Neural progenitor cell (in vitro differentiated cells): ENCODE results near the gene PRRT4. TPM values are rescaled to one million over a fixed set of nuclear protein-coding genes. Genes with fewer than 3 reads are reported as not detected.

ENCODE experiments used
- DNase-seq: peaks from one replicate; pipeline ENCODE4 v3.0.0-alpha.2; 2016; ENCODE audit warnings: low spot score
- H2AFZ ChIP-seq: fragments of 200-600 bp; sonication (generic); replicated peaks from 2 replicates; pipeline ENCODE4 v1.6.1; 2016; ENCODE audit warnings: antibody characterized with exemption
- H3F3A ChIP-seq: fragments of 200-600 bp; sonication (generic); 2 replicates; pipeline ENCODE4 v1.6.1; 2016; ENCODE audit warnings: antibody characterized with exemption, low read depth
- H3K27ac ChIP-seq: fragments of 200-600 bp; sonication (generic); 2 replicates; pipeline ENCODE4 v1.5.1; 2016; ENCODE audit warnings: mild to moderate bottlenecking
- H3K27me3 ChIP-seq: fragments of 200-600 bp; sonication (generic); 2 replicates; pipeline ENCODE4 v1.6.1; 2016; ENCODE audit warnings: mild to moderate bottlenecking, moderate library complexity
- H3K36me3 ChIP-seq: fragments of 200-600 bp; sonication (generic); 2 replicates; pipeline ENCODE4 v1.5.1; 2016
- H3K4me1 ChIP-seq: fragments of 200-600 bp; sonication (generic); 2 replicates; pipeline ENCODE4 v1.6.1; 2016; ENCODE audit warnings: mixed run types
- H3K4me2 ChIP-seq: fragments of 200-600 bp; sonication (generic); 2 replicates; pipeline ENCODE4 v1.6.1; 2016
- H3K4me3 ChIP-seq: fragments of 200-600 bp; sonication (generic); 2 replicates; pipeline ENCODE4 v1.5.1; 2016
- H3K79me2 ChIP-seq: fragments of 200-600 bp; sonication (generic); 2 replicates; pipeline ENCODE4 v1.6.1; 2016; ENCODE audit warnings: low read depth
- H3K9ac ChIP-seq: fragments of 200-600 bp; sonication (generic); 2 replicates; pipeline ENCODE4 v1.6.1; 2016
- H3K9me3 ChIP-seq: fragments of 200-600 bp; sonication (generic); 2 replicates; pipeline ENCODE4 v1.5.1; 2016; ENCODE audit warnings: low read depth
- H4K20me1 ChIP-seq: fragments of 200-600 bp; sonication (generic); 2 replicates; pipeline ENCODE4 v1.6.1; 2016; ENCODE audit warnings: low read depth
- H3K27ac Mint-ChIP-seq: 3 replicates; pipeline ENCODE4 v1.8.0; 2021; ENCODE audit warnings: mixed read lengths
- H3K27me3 Mint-ChIP-seq: 2 replicates; pipeline ENCODE4 v1.8.0; 2022; ENCODE audit warnings: low read depth, mild to moderate bottlenecking, inconsistent platforms, moderate library complexity, mixed read lengths; ENCODE audit not compliant: insufficient read depth
- H3K36me3 Mint-ChIP-seq: 3 replicates; pipeline ENCODE4 v1.8.0; 2021; ENCODE audit warnings: mixed read lengths
- H3K4me1 Mint-ChIP-seq: 3 replicates; pipeline ENCODE4 v1.8.0; 2021; ENCODE audit warnings: mixed read lengths
- H3K4me3 Mint-ChIP-seq: 3 replicates; pipeline ENCODE4 v1.8.0; 2021; ENCODE audit warnings: mild to moderate bottlenecking, moderate library complexity, mixed read lengths
- H3K9me3 Mint-ChIP-seq: 3 replicates; pipeline ENCODE4 v1.8.0; 2020; ENCODE audit warnings: mixed read lengths
- CTCF ChIP-seq: fragments of 200-600 bp; sonication (generic); IDR thresholded peaks from 2 replicates; pipeline ENCODE4 v1.5.1; 2017; ENCODE audit warnings: antibody characterized with exemption, mild to moderate bottlenecking
- EZH2 ChIP-seq: fragments of 200-600 bp; sonication (generic); IDR thresholded peaks from 2 replicates; pipeline ENCODE4 v1.6.1; 2017; ENCODE audit warnings: antibody characterized with exemption, mild to moderate bottlenecking, moderate library complexity
- EZH2phosphoT487 ChIP-seq: fragments of 200-600 bp; sonication (generic); IDR thresholded peaks from 2 replicates; pipeline ENCODE4 v1.6.1; 2017; ENCODE audit warnings: antibody characterized with exemption
- total RNA-seq: library from RNA; depleted of rRNA; stranded (reverse); fragments of >200 nt; gene quantifications from 2 replicates; pipeline ENCODE4 v1.2.3, GENCODE V29; 2015; ENCODE audit warnings: low replicate concordance

Gene PRRT4
- total RNA-seq, 1 donor from 2014 or later, result not detected

GRCh38 chr7:128378637-128379036, 17.1 kb upstream of the PRRT4 start:
- Histone ChIP-seq H3K27me3 (no peaks in the 10 kb centered on the region), H3K27ac (no peak overlapping the region), H3F3A (peaks cover 3% of the 10 kb centered on the region), H3K4me1 (peaks cover 21% of the 10 kb centered on the region), H3K4me2 (no peak overlapping the region), H2AFZ (peak overlapping the region; percentile 69), H3K9me3 (no peaks in the 10 kb centered on the region), H4K20me1 (no peaks in the 10 kb centered on the region), H3K9ac (no peak overlapping the region), H3K4me3 (no peak overlapping the region), H3K36me3 (no peaks in the 10 kb centered on the region), H3K79me2 (no peaks in the 10 kb centered on the region)
- H3K36me3 Mint-ChIP-seq, result no peaks in the 10 kb centered on the region
- H3K9me3 Mint-ChIP-seq, result peaks cover 2% of the 10 kb centered on the region
- no peak for DNase-seq
- peaks cover 33% of the 10 kb centered on the region for H3K4me1 Mint-ChIP-seq
- no peak overlapping the region for H3K27ac Mint-ChIP-seq
- no peak overlapping the region for H3K4me3 Mint-ChIP-seq
- TF ChIP-seq EZH2phosphoT487, result no peak
- no peak for TF ChIP-seq EZH2
- no peak for TF ChIP-seq CTCF
- peaks cover 6% of the 10 kb centered on the region for H3K27me3 Mint-ChIP-seq

GRCh38 chr7:128376077-128376476, 14.6 kb upstream of the PRRT4 start:
- no peak overlapping the region for H3K4me3 ChIP-seq
- no peak overlapping the region for H3K4me2 ChIP-seq
- H3K4me3 Mint-ChIP-seq, result no peak overlapping the region
- no peaks in the 10 kb centered on the region for H3K36me3 Mint-ChIP-seq
- no peaks in the 10 kb centered on the region for H3K36me3 ChIP-seq
- H3F3A ChIP-seq, result peaks cover 3% of the 10 kb centered on the region
- no peaks in the 10 kb centered on the region for H3K79me2 ChIP-seq
- H3K4me1 Mint-ChIP-seq, result peaks cover 22% of the 10 kb centered on the region
- no peak overlapping the region for H3K27ac ChIP-seq
- DNase-seq, result no peak
- H3K9me3 ChIP-seq, result no peaks in the 10 kb centered on the region
- peaks cover 16% of the 10 kb centered on the region for H3K4me1 ChIP-seq
- TF ChIP-seq CTCF (no peak), EZH2phosphoT487 (no peak), EZH2 (no peak)
- H3K27me3 ChIP-seq, result no peaks in the 10 kb centered on the region
- H3K27me3 Mint-ChIP-seq, result peaks cover 2% of the 10 kb centered on the region
- peaks cover 2% of the 10 kb centered on the region for H3K9me3 Mint-ChIP-seq
- H4K20me1 ChIP-seq, result no peaks in the 10 kb centered on the region
- no peak overlapping the region for H3K9ac ChIP-seq
- no peak overlapping the region for H2AFZ ChIP-seq
- no peak overlapping the region for H3K27ac Mint-ChIP-seq

GRCh38 chr7:128374041-128374440, 12.6 kb upstream of the PRRT4 start:
- Histone ChIP-seq H3K9ac (no peak overlapping the region), H3K4me3 (no peak overlapping the region), H2AFZ (no peak overlapping the region), H3K36me3 (no peaks in the 10 kb centered on the region), H3K4me2 (no peak overlapping the region), H3K27me3 (no peaks in the 10 kb centered on the region), H3K79me2 (no peaks in the 10 kb centered on the region), H3F3A (no peaks in the 10 kb centered on the region), H3K9me3 (no peaks in the 10 kb centered on the region), H3K27ac (no peak overlapping the region), H3K4me1 (no peaks in the 10 kb centered on the region), H4K20me1 (no peaks in the 10 kb centered on the region)
- Mint-ChIP-seq H3K4me3 (no peak overlapping the region), H3K27ac (no peak overlapping the region), H3K27me3 (peaks cover 2% of the 10 kb centered on the region), H3K9me3 (peaks cover 2% of the 10 kb centered on the region), H3K36me3 (no peaks in the 10 kb centered on the region), H3K4me1 (peaks cover 7% of the 10 kb centered on the region)
- no peak for TF ChIP-seq CTCF
- no peak for TF ChIP-seq EZH2phosphoT487
- no peak for TF ChIP-seq EZH2
- DNase-seq, result no peak
